GM23248 (cell line): ENCODE results near the gene LIMS2. TPM values are rescaled to one million over a fixed set of nuclear protein-coding genes. Genes with fewer than 3 reads are reported as not detected.

Source experiments
- DNase-seq: peaks from one replicate; pipeline ENCODE4 v3.0.0-alpha.2; 2015
- H2AFZ ChIP-seq: fragments of 200-600 bp; sonication (generic); 2 replicates; pipeline ENCODE4 v1.6.1; 2016; ENCODE audit warnings: antibody characterized with exemption
- H3F3A ChIP-seq: fragments of 200-600 bp; sonication (generic); 2 replicates; pipeline ENCODE4 v1.6.1; 2016; ENCODE audit warnings: mild to moderate bottlenecking, antibody characterized with exemption, mixed run types; ENCODE audit not compliant: insufficient read depth
- H3K27ac ChIP-seq: fragments of 200-600 bp; sonication (generic); 2 replicates; pipeline ENCODE4 v1.5.1; 2016; ENCODE audit warnings: mild to moderate bottlenecking
- H3K27me3 ChIP-seq: fragments of 200-600 bp; sonication (generic); replicated peaks from 2 replicates; pipeline ENCODE4 v1.6.1; 2016; ENCODE audit warnings: mild to moderate bottlenecking; ENCODE audit not compliant: insufficient read depth
- H3K36me3 ChIP-seq: fragments of 200-600 bp; sonication (generic); 2 replicates; pipeline ENCODE4 v1.6.1; 2016; ENCODE audit warnings: low read depth, mild to moderate bottlenecking
- H3K4me1 ChIP-seq: fragments of 200-600 bp; sonication (generic); 2 replicates; pipeline ENCODE4 v1.6.1; 2016; ENCODE audit warnings: mild to moderate bottlenecking; ENCODE audit not compliant: insufficient read depth
- H3K4me2 ChIP-seq: fragments of 200-600 bp; sonication (generic); one replicate; pipeline ENCODE4 v1.6.1; 2016; ENCODE audit warnings: mild to moderate bottlenecking; ENCODE audit not compliant: unreplicated experiment
- H3K4me3 ChIP-seq: fragments of 200-600 bp; sonication (generic); 2 replicates; pipeline ENCODE4 v1.5.1; 2016; ENCODE audit warnings: mild to moderate bottlenecking
- H3K79me2 ChIP-seq: fragments of 200-600 bp; sonication (generic); 2 replicates; pipeline ENCODE4 v1.6.1; 2016; ENCODE audit warnings: mild to moderate bottlenecking; ENCODE audit not compliant: insufficient read depth
- H3K9ac ChIP-seq: fragments of 200-600 bp; sonication (generic); 2 replicates; pipeline ENCODE4 v1.6.1; 2016; ENCODE audit warnings: mild to moderate bottlenecking
- H3K9me2 ChIP-seq: fragments of 200-600 bp; sonication (generic); 2 replicates; pipeline ENCODE4 v1.6.1; 2016; ENCODE audit warnings: mixed run types, mild to moderate bottlenecking, moderate library complexity; ENCODE audit not compliant: insufficient read depth
- H3K9me3 ChIP-seq: fragments of 200-600 bp; sonication (generic); one replicate; pipeline ENCODE4 v1.6.1; 2017; ENCODE audit warnings: low read depth
- H4K20me1 ChIP-seq: fragments of 200-600 bp; sonication (generic); 2 replicates; pipeline ENCODE4 v1.6.0; 2016; ENCODE audit not compliant: insufficient read depth
- EZH2 ChIP-seq: fragments of 200-600 bp; sonication (generic); IDR thresholded peaks from 2 replicates; pipeline ENCODE4 v1.6.1; 2018; ENCODE audit warnings: antibody characterized with exemption, mild to moderate bottlenecking; ENCODE audit not compliant: insufficient read depth, poor library complexity, severe bottlenecking
- EZH2phosphoT487 ChIP-seq: fragments of 200-600 bp; sonication (generic); IDR thresholded peaks from 2 replicates; pipeline ENCODE4 v1.6.1; 2018; ENCODE audit warnings: antibody characterized with exemption, moderate library complexity, mild to moderate bottlenecking, low read depth; ENCODE audit not compliant: insufficient read depth
- WGBS, 2 experiments: methylation state at CpG; one replicate each; pipeline ENCODE4 v1.1.6; 2015 to 2017; ENCODE audit warnings: low lambda C conversion rate in 2 of 2, low coverage in 1 of 2; ENCODE audit errors: missing lambda C conversion rate in 2 of 2; 5-methylcytosine and 5-hydroxymethylcytosine counted together
- in situ Hi-C: fragments of 300-500 bp; cut with MboI; formaldehyde crosslinking; loops from 2 replicates; pipeline ENCODE4 v1.15.0; 2020
- polyA plus RNA-seq: library from polyadenylated mRNA; unstranded; fragments of >200 nt; fragmentation: Nextera tagmentation; extraction: Ambion mirVana; gene quantifications from 2 replicates; pipeline ENCODE4 v1.2.1, GENCODE V29; 2016
- total RNA-seq: library from RNA; depleted of rRNA; stranded (reverse); fragments of >200 nt; shearing (Covaris generic); gene quantifications from 2 replicates; pipeline ENCODE4 v1.2.3, GENCODE V29; 2014

Gene LIMS2
- total and polyA plus RNA-seq, 2 experiments from 2014 or later: 7.2 to 30.4 TPM

- no peak overlapping the region for H3K27ac ChIP-seq
- H3K4me2 ChIP-seq: no peak overlapping the region
- H3K27me3 ChIP-seq: no peaks in the 10 kb centered on the region
- H4K20me1 ChIP-seq: no peaks in the 10 kb centered on the region
- in situ Hi-C loops: no loop called here
- no peak overlapping the region for H3K9ac ChIP-seq
- no peak overlapping the region for H2AFZ ChIP-seq
- H3K36me3 ChIP-seq: no peaks in the 10 kb centered on the region
- no peaks in the 10 kb centered on the region for H3K79me2 ChIP-seq
- 83 to 89% methylated on average over 17 of the region's 17 CpGs for WGBS, 2 experiments
- H3F3A ChIP-seq: no peaks in the 10 kb centered on the region
- no peaks in the 10 kb centered on the region for H3K4me1 ChIP-seq
- DNase-seq: no peak
- TF ChIP-seq EZH2phosphoT487 (no peak), EZH2 (no peak)
- H3K4me3 ChIP-seq: no peak overlapping the region
- no peaks in the 10 kb centered on the region for H3K9me2 ChIP-seq
- no peaks in the 10 kb centered on the region for H3K9me3 ChIP-seq
Measured at GRCh38 chr2:127606625-127607398, 68.5 kb downstream of the LIMS2 start.

GRCh38 chr2:127605691-127606263 lies 69.6 kb downstream of the LIMS2 start:
- Histone ChIP-seq H4K20me1 (no peaks in the 10 kb centered on the region), H3K9me3 (no peaks in the 10 kb centered on the region), H2AFZ (no peak overlapping the region), H3K36me3 (no peaks in the 10 kb centered on the region), H3K4me2 (no peak overlapping the region), H3K79me2 (no peaks in the 10 kb centered on the region), H3K4me1 (no peaks in the 10 kb centered on the region), H3K4me3 (no peak overlapping the region), H3K9ac (no peak overlapping the region), H3F3A (no peaks in the 10 kb centered on the region), H3K9me2 (no peaks in the 10 kb centered on the region), H3K27ac (no peak overlapping the region), H3K27me3 (no peaks in the 10 kb centered on the region)
- TF ChIP-seq EZH2phosphoT487 (no peak), EZH2 (no peak)
- DNase-seq: no peak
- in situ Hi-C loops: no loop called here
- WGBS, 2 experiments: 76 to 80% methylated on average over 7 of the region's 7 CpGs

- DNase-seq: no peak
- H3K79me2 ChIP-seq: no peaks in the 10 kb centered on the region
- H4K20me1 ChIP-seq: no peaks in the 10 kb centered on the region
- H3K9me2 ChIP-seq: no peaks in the 10 kb centered on the region
- H2AFZ ChIP-seq: no peak overlapping the region
- no peak overlapping the region for H3K27ac ChIP-seq
- WGBS, 2 experiments: 71 to 75% methylated on average over 8 of the region's 8 CpGs
- no peak overlapping the region for H3K9ac ChIP-seq
- TF ChIP-seq EZH2 (no peak), EZH2phosphoT487 (no peak)
- no peaks in the 10 kb centered on the region for H3F3A ChIP-seq
- H3K36me3 ChIP-seq: no peaks in the 10 kb centered on the region
- in situ Hi-C loops: no loop called here
- no peak overlapping the region for H3K4me3 ChIP-seq
- H3K27me3 ChIP-seq: no peaks in the 10 kb centered on the region
- H3K4me1 ChIP-seq: no peaks in the 10 kb centered on the region
- no peaks in the 10 kb centered on the region for H3K9me3 ChIP-seq
- no peak overlapping the region for H3K4me2 ChIP-seq
Measured at GRCh38 chr2:127604986-127605385, 70.3 kb downstream of the LIMS2 start.

- H3K36me3 ChIP-seq: no peaks in the 10 kb centered on the region
- H3K9me2 ChIP-seq: no peaks in the 10 kb centered on the region
- no peak overlapping the region for H3K27ac ChIP-seq
- TF ChIP-seq EZH2phosphoT487: no peak
- H3K79me2 ChIP-seq: no peaks in the 10 kb centered on the region
- WGBS, 2 experiments: 46 to 52% methylated on average over 3 of the region's 3 CpGs
- H3K9me3 ChIP-seq: no peaks in the 10 kb centered on the region
- H4K20me1 ChIP-seq: no peaks in the 10 kb centered on the region
- H2AFZ ChIP-seq: peak overlapping the region; percentile 41
- no peak overlapping the region; the same call in 1 of the 2 replicates for H3K4me3 ChIP-seq
- no peaks in the 10 kb centered on the region for H3K27me3 ChIP-seq
- peak; percentile 36 for DNase-seq
- H3K4me1 ChIP-seq: peaks cover 16% of the 10 kb centered on the region
- peaks cover 21% of the 10 kb centered on the region for H3F3A ChIP-seq
- no peak overlapping the region for H3K9ac ChIP-seq
- in situ Hi-C loops: no loop called here
- H3K4me2 ChIP-seq: no peak overlapping the region
Measured at GRCh38 chr2:127599211-127599610, 76.1 kb downstream of the LIMS2 start.
